Activated CD8-positive, alpha-beta memory T cell treated with anti-CD3 and anti-CD28 coated beads, Interleukin-2, amount 50 U/mL, for 1 hour (primary cell): ENCODE measurements around the gene MAML3.

Experiments used
- DNase-seq: peaks from one replicate; pipeline ENCODE4 v3.0.0-alpha.2; 2020; ENCODE audit errors: extremely low read depth

The MAML3 gene

GRCh38 chr4:139783741-139784484 lies 370.1 kb downstream of the MAML3 start:
- DNase-seq = no peak

GRCh38 chr4:139782926-139783522 lies 371.0 kb downstream of the MAML3 start:
- no peak for DNase-seq

GRCh38 chr4:139781066-139781465 lies 372.9 kb downstream of the MAML3 start:
- no peak for DNase-seq

- no peak for DNase-seq
Observed at GRCh38 chr4:139779691-139780090, 374.3 kb downstream of the MAML3 start.

GRCh38 chr4:139777757-139778156 lies 376.2 kb downstream of the MAML3 start:
- DNase-seq = no peak

GRCh38 chr4:139776235-139776634 lies 377.7 kb downstream of the MAML3 start:
- DNase-seq = no peak

- DNase-seq = no peak
Observed at GRCh38 chr4:139774759-139775487, 379.1 kb downstream of the MAML3 start.

GRCh38 chr4:139773560-139774318 lies 380.2 kb downstream of the MAML3 start:
- no peak for DNase-seq

- no peak for DNase-seq
Observed at GRCh38 chr4:139770361-139770760, 383.6 kb downstream of the MAML3 start.

- DNase-seq = no peak
Observed at GRCh38 chr4:139769364-139769763, 384.6 kb downstream of the MAML3 start.

GRCh38 chr4:139768896-139769295 lies 385.1 kb downstream of the MAML3 start:
- no peak for DNase-seq

- no peak for DNase-seq
Observed at GRCh38 chr4:139768366-139768765, 385.6 kb downstream of the MAML3 start.

GRCh38 chr4:139767585-139767984 lies 386.4 kb downstream of the MAML3 start:
- DNase-seq = no peak

GRCh38 chr4:139767168-139767567 lies 386.8 kb downstream of the MAML3 start:
- no peak for DNase-seq

- DNase-seq = no peak
Observed at GRCh38 chr4:139764686-139765310, 389.2 kb downstream of the MAML3 start.

- no peak for DNase-seq
Observed at GRCh38 chr4:139764182-139764581, 389.8 kb downstream of the MAML3 start.

- DNase-seq = no peak
Observed at GRCh38 chr4:139763672-139764071, 390.3 kb downstream of the MAML3 start.

- no peak for DNase-seq
Observed at GRCh38 chr4:139763205-139763604, 390.8 kb downstream of the MAML3 start.

- no peak for DNase-seq
Observed at GRCh38 chr4:139762720-139763119, 391.3 kb downstream of the MAML3 start.

GRCh38 chr4:139761461-139761860 lies 392.5 kb downstream of the MAML3 start:
- DNase-seq = no peak

GRCh38 chr4:139760567-139760966 lies 393.4 kb downstream of the MAML3 start:
- DNase-seq = no peak

- DNase-seq = no peak
Observed at GRCh38 chr4:139759097-139759496, 394.9 kb downstream of the MAML3 start.
